GM12891 (cell line): ENCODE measurements around the gene RGS21.

Experiments used
- PAX5 ChIP-seq: IDR thresholded peaks from 2 replicates; pipeline ENCODE4 v1.6.1; 2011; ENCODE audit warnings: low read length, moderate library complexity, mild to moderate bottlenecking; ENCODE audit not compliant: insufficient read depth, severe bottlenecking
- POLR2A ChIP-seq: IDR thresholded peaks from 2 replicates; pipeline ENCODE4 v1.6.1; 2011; ENCODE audit warnings: low read depth, low read length, control low read depth
- POLR2AphosphoS5 ChIP-seq: IDR thresholded peaks from 2 replicates; pipeline ENCODE4 v1.6.1; 2011; ENCODE audit warnings: low read depth, low read length, control low read depth
- POU2F2 ChIP-seq: IDR thresholded peaks from 2 replicates; pipeline ENCODE4 v1.6.1; 2011; ENCODE audit warnings: low read depth, mild to moderate bottlenecking, control low read depth, low read length, moderate library complexity
- SPI1 ChIP-seq: IDR thresholded peaks from 2 replicates; pipeline ENCODE4 v1.6.1; 2011; ENCODE audit warnings: low read depth, low read length, control low read depth
- TAF1 ChIP-seq: IDR thresholded peaks from 2 replicates; pipeline ENCODE4 v1.6.1; 2011; ENCODE audit warnings: low read depth, low read length, control low read depth

DNA sequence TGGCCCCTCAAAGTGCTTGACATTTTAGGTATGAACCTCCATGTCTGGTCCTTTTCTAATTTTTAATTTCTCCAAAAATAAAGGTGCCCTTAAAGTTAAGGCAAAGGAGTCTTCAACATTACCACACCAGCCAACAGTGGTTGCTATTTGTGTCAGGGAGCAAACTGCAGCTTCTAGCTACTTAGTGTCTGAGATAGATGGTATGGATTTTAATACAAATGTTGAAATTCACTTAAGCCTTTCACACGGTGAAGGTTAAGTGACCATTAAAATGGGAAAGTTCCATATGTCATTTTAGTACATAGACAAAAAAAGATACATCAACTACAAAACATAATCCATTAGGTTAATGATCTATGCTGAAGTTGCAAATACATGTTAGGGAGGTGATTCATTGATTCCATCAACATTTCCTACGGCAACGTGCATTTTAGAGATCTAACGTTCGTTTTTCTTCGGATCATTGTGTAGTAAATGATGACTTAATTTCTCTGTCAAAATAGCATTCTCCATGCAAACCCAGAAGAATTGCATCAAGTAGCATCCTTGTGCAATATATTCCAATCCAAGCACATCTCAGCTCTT lies 48.2 kb upstream of the RGS21 start:
- TF ChIP-seq POLR2A (no peak), POLR2AphosphoS5 (no peak), POU2F2 (no peak), SPI1 (no peak), PAX5 (no peak), TAF1 (no peak)
